ENCODE results near the gene FARS2. TPM values are rescaled to one million over a fixed set of nuclear protein-coding genes. Genes with fewer than 3 reads are reported as not detected.

FARS2 gene
- total and polyA plus RNA-seq, 9 of the 15 experiments (the other 6 are each of a cell fraction or from before 2014, with no cell fraction given) = 16.5 to 62.2 (median 27.0) TPM

DNA sequence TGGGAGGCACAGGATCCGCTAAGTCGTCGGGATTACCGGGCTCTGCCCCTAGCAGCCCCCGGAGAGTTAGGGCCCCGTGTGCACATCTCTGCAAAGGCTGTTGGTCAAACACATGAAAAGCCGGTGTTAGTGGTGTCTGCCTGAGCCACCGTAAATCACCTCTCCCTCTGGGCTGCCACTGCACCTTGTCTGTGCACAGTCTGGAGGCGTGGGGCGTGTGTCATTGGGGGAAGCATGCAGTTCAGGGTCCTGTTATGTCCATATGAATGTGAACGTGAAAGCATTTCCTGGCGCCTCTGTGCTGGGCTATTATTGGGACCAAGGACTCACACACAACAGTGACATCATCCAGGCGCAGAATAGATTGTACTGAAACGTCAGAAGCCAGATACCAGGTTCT, 439.9 kb downstream of the FARS2 start:
- no peaks in the 10 kb centered on the region for H3K79me2 ChIP-seq (ENCODE audit: control insufficient read depth, insufficient read depth, low read length)
- H3K4me2 ChIP-seq (ENCODE audit: insufficient read depth, low read length) = no peak overlapping the region
- peaks cover 0 to 4% of the 10 kb centered on the region in 2 experiments; a peak in 1 of 5 replicates for H3K27me3 ChIP-seq (ENCODE audit: control insufficient read depth in 2 of 2, insufficient read depth in 2 of 2, low read length in 2 of 2)
- in situ Hi-C loops (cut with MboI) (no loop called here), intact Hi-C loops (cut with micrococcal nuclease) (no loop called here)
- POLR2A ChIA-PET = no interaction called here
- H3K9ac ChIP-seq (ENCODE audit: insufficient read depth in 1 of 2, low read depth in 2 of 2, low read length in 2 of 2) = no peak overlapping the region
- no peaks in the 10 kb centered on the region for H3K9me1 ChIP-seq (ENCODE audit: control insufficient read depth, insufficient read depth, low read length)
- H3K4me3 ChIP-seq = no peak overlapping the region
- ATAC-seq (no peak), DNase-seq (ENCODE audit: extremely low read depth in 1 of 4, low spot score in 3 of 4) (no peak), FAIRE-seq (no peak)
- no peak overlapping the region for H3K27ac ChIP-seq (ENCODE audit: extremely low read depth, low read depth, low read length)
- H3K4me1 ChIP-seq (replicated peaks in 1 of 2; ENCODE audit: control insufficient read depth in 2 of 2, insufficient read depth in 2 of 2, low read length in 2 of 2) = no peaks in the 10 kb centered on the region
- no TSS peak for BruUV-seq (replicated peaks)
- no peaks in the 10 kb centered on the region for H4K20me1 ChIP-seq (replicated peaks; ENCODE audit: control insufficient read depth, insufficient read depth, low read length)
- no peaks in the 10 kb centered on the region for H3K9me3 ChIP-seq (replicated peaks; ENCODE audit: control insufficient read depth, insufficient read depth, low read depth, low read length)
- H2AFZ ChIP-seq (ENCODE audit: low read depth, low read length) = no peak overlapping the region
- WGBS (ENCODE audit: insufficient coverage, low coverage, missing lambda C conversion rate) = 42% methylated on average over 14 of the region's 14 CpGs
- CTCF ChIA-PET (ENCODE audit: low intra/inter-chr PET ratio) = no interaction called here
- no peaks in the 10 kb centered on the region for H3K36me3 ChIP-seq (ENCODE audit: control insufficient read depth, insufficient read depth, low read length)
- TF ChIP-seq, protein P1, sequence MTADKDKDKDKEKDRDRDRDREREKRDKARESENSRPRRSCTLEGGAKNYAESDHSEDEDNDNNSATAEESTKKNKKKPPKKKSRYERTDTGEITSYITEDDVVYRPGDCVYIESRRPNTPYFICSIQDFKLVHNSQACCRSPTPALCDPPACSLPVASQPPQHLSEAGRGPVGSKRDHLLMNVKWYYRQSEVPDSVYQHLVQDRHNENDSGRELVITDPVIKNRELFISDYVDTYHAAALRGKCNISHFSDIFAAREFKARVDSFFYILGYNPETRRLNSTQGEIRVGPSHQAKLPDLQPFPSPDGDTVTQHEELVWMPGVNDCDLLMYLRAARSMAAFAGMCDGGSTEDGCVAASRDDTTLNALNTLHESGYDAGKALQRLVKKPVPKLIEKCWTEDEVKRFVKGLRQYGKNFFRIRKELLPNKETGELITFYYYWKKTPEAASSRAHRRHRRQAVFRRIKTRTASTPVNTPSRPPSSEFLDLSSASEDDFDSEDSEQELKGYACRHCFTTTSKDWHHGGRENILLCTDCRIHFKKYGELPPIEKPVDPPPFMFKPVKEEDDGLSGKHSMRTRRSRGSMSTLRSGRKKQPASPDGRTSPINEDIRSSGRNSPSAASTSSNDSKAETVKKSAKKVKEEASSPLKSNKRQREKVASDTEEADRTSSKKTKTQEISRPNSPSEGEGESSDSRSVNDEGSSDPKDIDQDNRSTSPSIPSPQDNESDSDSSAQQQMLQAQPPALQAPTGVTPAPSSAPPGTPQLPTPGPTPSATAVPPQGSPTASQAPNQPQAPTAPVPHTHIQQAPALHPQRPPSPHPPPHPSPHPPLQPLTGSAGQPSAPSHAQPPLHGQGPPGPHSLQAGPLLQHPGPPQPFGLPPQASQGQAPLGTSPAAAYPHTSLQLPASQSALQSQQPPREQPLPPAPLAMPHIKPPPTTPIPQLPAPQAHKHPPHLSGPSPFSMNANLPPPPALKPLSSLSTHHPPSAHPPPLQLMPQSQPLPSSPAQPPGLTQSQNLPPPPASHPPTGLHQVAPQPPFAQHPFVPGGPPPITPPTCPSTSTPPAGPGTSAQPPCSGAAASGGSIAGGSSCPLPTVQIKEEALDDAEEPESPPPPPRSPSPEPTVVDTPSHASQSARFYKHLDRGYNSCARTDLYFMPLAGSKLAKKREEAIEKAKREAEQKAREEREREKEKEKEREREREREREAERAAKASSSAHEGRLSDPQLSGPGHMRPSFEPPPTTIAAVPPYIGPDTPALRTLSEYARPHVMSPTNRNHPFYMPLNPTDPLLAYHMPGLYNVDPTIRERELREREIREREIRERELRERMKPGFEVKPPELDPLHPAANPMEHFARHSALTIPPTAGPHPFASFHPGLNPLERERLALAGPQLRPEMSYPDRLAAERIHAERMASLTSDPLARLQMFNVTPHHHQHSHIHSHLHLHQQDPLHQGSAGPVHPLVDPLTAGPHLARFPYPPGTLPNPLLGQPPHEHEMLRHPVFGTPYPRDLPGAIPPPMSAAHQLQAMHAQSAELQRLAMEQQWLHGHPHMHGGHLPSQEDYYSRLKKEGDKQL (CRISPR knock-in tag; IDR thresholded peaks at IDR 0.05; ENCODE audit: borderline replicate concordance) = no peak
- no peak for TF ChIP-seq MYC (IDR thresholded peaks at IDR 0.05; ENCODE audit: low read depth, low read length)
- no peak for TF ChIP-seq MYC (CRISPR knock-in tag; IDR thresholded peaks at IDR 0.05; ENCODE audit: borderline replicate concordance, low read depth)
- no peak for TF ChIP-seq POLR2B (IDR thresholded peaks at IDR 0.05; ENCODE audit: low read depth, partially characterized antibody)
- TF ChIP-seq OTX1 (CRISPR knock-in tag; IDR thresholded peaks at IDR 0.05) = no peak
- TF ChIP-seq, protein P2, sequence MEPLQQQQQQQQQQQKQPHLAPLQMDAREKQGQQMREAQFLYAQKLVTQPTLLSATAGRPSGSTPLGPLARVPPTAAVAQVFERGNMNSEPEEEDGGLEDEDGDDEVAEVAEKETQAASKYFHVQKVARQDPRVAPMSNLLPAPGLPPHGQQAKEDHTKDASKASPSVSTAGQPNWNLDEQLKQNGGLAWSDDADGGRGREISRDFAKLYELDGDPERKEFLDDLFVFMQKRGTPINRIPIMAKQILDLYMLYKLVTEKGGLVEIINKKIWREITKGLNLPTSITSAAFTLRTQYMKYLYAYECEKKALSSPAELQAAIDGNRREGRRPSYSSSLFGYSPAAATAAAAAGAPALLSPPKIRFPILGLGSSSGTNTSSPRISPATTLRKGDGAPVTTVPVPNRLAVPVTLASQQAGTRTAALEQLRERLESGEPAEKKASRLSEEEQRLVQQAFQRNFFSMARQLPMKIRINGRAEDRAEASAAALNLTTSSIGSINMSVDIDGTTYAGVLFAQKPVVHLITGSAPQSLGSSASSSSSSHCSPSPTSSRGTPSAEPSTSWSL (CRISPR knock-in tag; IDR thresholded peaks at IDR 0.05; ENCODE audit: borderline replicate concordance) = no peak
- TF ChIP-seq POLR2AphosphoS2 (IDR thresholded peaks at IDR 0.05; ENCODE audit: low read length) = no peak
- no peak for TF ChIP-seq SAFB2 (IDR thresholded peaks at IDR 0.05; ENCODE audit: borderline replicate concordance, low read depth, low read length, severe bottlenecking)
- TF ChIP-seq TGIF2 (CRISPR knock-in tag; IDR thresholded peaks at IDR 0.05) = no peak
- TF ChIP-seq, protein P3, sequence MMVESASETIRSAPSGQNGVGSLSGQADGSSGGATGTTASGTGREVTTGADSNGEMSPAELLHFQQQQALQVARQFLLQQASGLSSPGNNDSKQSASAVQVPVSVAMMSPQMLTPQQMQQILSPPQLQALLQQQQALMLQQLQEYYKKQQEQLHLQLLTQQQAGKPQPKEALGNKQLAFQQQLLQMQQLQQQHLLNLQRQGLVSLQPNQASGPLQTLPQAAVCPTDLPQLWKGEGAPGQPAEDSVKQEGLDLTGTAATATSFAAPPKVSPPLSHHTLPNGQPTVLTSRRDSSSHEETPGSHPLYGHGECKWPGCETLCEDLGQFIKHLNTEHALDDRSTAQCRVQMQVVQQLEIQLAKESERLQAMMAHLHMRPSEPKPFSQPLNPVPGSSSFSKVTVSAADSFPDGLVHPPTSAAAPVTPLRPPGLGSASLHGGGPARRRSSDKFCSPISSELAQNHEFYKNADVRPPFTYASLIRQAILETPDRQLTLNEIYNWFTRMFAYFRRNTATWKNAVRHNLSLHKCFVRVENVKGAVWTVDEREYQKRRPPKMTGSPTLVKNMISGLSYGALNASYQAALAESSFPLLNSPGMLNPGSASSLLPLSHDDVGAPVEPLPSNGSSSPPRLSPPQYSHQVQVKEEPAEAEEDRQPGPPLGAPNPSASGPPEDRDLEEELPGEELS (CRISPR knock-in tag; IDR thresholded peaks at IDR 0.05; ENCODE audit: borderline replicate concordance) = no peak
- TF ChIP-seq MAFG (tag; conservative IDR thresholded peaks at IDR 0.05) = no peak
- no peak for TF ChIP-seq ZFP1 (CRISPR knock-in tag; IDR thresholded peaks at IDR 0.05)
- no peak for TF ChIP-seq ERF (CRISPR knock-in tag; IDR thresholded peaks at IDR 0.05)
- no peak for TF ChIP-seq DACH1 (IDR thresholded peaks at IDR 0.05; ENCODE audit: partially characterized antibody)
- no peak for TF ChIP-seq NR1H2 (CRISPR knock-in tag; IDR thresholded peaks at IDR 0.05)
